GM21381 (cell line): ENCODE measurements around the gene WRAP73.
A peak's percentile ranks its signal among the peaks of the same experiment; 100 is the strongest.

Source experiments
- ATAC-seq: cut with Tn5 transposase; IDR thresholded peaks from one replicate; pipeline ENCODE4 v1.9.1; 2021; ENCODE audit warnings: mild to moderate bottlenecking, moderate library complexity; ENCODE audit not compliant: unreplicated experiment

The WRAP73 gene

GRCh38 chr1:3649342-3650247 is at the start of gene WRAP73:
Gene WRAP73 (minus strand): TSS chr1:3650103. CDS start chr1:3649999, 104 bp downstream.
- ATAC-seq, result peak; percentile 83

GRCh38 chr1:3699596-3699995 is 49.7 kb upstream of the WRAP73 start:
- no peak for ATAC-seq

GRCh38 chr1:3698660-3699408 is 48.9 kb upstream of the WRAP73 start:
- no peak for ATAC-seq

- no peak for ATAC-seq
Measured at GRCh38 chr1:3697810-3698209, 47.9 kb upstream of the WRAP73 start.

- ATAC-seq, result no peak
Measured at GRCh38 chr1:3697104-3697503, 47.2 kb upstream of the WRAP73 start.

- ATAC-seq, result no peak
Measured at GRCh38 chr1:3696689-3697088, 46.8 kb upstream of the WRAP73 start.

GRCh38 chr1:3695326-3696217 is 45.7 kb upstream of the WRAP73 start:
- no peak for ATAC-seq

- no peak for ATAC-seq
Measured at GRCh38 chr1:3693321-3693720, 43.4 kb upstream of the WRAP73 start.

GRCh38 chr1:3692598-3692997 is 42.7 kb upstream of the WRAP73 start:
- ATAC-seq, result no peak

- no peak for ATAC-seq
Measured at GRCh38 chr1:3691421-3692204, 41.7 kb upstream of the WRAP73 start.

- ATAC-seq, result no peak
Measured at GRCh38 chr1:3690282-3691065, 40.6 kb upstream of the WRAP73 start.

GRCh38 chr1:3689138-3689750 is 39.3 kb upstream of the WRAP73 start:
- ATAC-seq, result no peak

- no peak for ATAC-seq
Measured at GRCh38 chr1:3688356-3689137, 38.6 kb upstream of the WRAP73 start.

- ATAC-seq, result no peak
Measured at GRCh38 chr1:3687504-3687903, 37.6 kb upstream of the WRAP73 start.

- no peak for ATAC-seq
Measured at GRCh38 chr1:3685906-3686305, 36.0 kb upstream of the WRAP73 start.

- no peak for ATAC-seq
Measured at GRCh38 chr1:3685222-3685621, 35.3 kb upstream of the WRAP73 start.

GRCh38 chr1:3683992-3684391 is 34.1 kb upstream of the WRAP73 start:
- ATAC-seq, result no peak

GRCh38 chr1:3683197-3683596 is 33.3 kb upstream of the WRAP73 start:
- ATAC-seq, result no peak
